Measurements from ENCODE around the gene DNAH7.

DNAH7 gene

DNA sequence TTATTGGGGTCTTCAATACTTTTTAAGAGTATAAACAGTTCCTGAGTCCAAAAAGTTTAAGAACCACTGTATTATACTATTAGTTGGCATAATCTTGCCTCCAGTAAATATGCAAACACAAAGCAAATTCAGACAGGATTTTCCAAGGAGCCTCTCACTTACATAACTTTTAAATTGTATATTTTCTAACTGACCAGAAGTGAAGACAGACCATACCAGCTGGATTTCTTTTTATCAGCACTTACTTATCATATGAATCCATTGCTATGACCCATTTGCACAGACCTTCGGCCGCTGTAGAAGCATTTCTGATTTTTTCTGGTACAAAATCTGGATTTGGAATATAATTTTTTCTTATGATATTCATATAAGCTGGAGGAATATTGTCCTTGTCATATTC is 211.5 kb downstream of the DNAH7 start:
- no peak for DNase-seq

DNA sequence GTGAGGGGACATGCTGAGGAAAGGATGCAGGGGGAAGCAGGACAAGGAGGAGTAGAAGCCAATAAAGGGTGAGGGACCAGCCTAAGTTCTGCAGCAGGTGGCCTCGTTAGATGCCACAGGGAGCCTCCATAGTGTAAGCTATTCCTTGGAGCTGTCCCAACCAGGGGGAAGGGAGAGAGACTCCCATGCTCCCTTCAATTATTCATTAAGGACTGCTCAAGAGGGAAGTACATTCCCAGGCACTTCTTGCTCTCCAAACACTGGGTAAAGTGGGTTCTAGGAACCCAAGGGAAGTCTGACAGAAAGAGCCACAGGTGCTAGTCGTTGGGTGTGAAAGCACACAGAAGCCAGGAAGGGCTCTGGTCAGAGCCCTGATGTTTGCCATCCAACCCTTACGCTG is 217.9 kb downstream of the DNAH7 start:
- DNase-seq, result no peak

- DNase-seq, result no peak
These were observed 220.3 kb downstream of the DNAH7 start for GRCh38 chr2:195848119-195848899.

DNA sequence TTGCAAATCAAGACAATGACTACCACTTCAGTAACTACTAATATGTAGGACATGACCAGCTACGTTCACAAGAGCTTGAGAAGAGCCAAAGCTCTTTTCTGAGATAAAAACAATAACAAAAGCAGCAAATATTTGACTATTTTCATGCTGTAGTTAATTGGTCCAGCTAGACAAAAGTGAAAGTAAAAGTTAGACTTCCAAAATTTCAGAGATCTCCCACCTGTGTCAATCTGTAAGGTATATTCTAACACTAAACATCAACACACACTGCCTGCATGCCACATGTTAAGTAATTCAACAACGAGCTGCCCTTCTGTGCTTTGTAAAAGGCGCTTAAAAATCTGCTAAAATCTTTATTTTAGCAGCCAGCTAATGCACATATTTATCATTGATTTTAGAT is 225.7 kb downstream of the DNAH7 start:
- DNase-seq, result peak; percentile 2

- no peak for DNase-seq
These were observed 230.6 kb downstream of the DNAH7 start for GRCh38 chr2:195838002-195838401.

GRCh38 chr2:195836002-195836401 is 232.6 kb downstream of the DNAH7 start:
- no peak for DNase-seq

- no peak for DNase-seq
These were observed 233.8 kb downstream of the DNAH7 start for GRCh38 chr2:195834836-195835235.

- DNase-seq, result no peak
These were observed 237.4 kb downstream of the DNAH7 start for GRCh38 chr2:195830968-195831950.

- no peak for DNase-seq
These were observed 244.2 kb downstream of the DNAH7 start for GRCh38 chr2:195824478-195824877.

DNA sequence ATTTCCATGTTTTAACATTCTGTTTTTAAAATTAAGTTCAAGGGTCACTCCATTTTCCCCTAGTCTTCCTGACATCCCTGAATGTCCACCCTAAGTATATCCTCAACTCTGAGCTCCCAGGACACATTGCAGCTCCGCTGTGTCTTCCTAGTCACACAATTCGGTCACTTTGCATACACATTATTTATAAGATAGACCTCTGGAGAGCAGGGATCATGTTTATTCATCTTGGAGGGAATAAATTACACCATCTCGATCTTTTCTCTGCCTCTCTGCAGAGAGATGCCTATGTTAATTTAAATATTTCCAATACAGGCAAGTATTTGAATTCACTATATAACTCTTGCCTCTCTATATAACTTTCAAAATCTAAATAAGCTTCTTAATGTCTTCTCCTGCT is 245.4 kb downstream of the DNAH7 start:
- no peak for DNase-seq

- no peak for DNase-seq
These were observed 247.1 kb downstream of the DNAH7 start for GRCh38 chr2:195821566-195821932.

GRCh38 chr2:195820867-195821565 is 247.6 kb downstream of the DNAH7 start:
- DNase-seq, result no peak

DNA sequence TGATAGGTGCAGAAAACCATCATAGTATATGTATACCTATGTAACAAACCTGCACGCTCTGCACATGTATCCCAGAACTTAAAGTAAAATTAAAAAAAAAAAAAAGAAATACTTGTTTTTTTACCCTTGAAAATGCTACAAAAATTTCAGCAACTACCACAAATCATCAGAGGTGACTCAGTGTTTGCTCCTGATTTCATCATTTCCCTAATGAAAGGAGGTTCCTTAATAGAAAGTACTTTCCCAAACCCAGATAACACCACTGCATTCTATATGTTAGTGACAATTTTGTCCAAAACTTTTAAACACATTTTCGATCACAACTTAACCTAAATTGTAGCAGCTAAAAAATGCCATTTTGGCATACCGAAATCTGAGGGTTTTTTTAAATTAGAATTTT is 248.3 kb downstream of the DNAH7 start:
- DNase-seq, result no peak

DNA sequence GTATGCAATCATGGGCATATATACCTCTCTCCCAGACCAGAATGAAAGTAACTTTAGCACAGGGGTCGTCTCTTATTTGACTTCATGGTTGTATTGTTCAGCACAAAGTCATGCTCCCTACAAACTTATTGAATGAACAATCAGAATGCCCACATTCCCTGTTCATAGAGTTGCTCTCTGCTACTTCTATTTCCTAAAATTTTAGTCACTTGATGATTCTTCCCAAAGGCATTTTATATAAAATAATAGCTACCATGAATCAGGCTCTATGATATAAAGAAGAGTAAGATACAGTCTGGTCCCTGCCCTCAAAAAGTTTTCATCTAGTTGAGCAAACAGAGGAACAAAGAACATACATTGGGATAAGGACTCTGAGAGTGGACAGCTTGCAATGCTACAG is 249.4 kb downstream of the DNAH7 start:
- no peak for DNase-seq

DNA sequence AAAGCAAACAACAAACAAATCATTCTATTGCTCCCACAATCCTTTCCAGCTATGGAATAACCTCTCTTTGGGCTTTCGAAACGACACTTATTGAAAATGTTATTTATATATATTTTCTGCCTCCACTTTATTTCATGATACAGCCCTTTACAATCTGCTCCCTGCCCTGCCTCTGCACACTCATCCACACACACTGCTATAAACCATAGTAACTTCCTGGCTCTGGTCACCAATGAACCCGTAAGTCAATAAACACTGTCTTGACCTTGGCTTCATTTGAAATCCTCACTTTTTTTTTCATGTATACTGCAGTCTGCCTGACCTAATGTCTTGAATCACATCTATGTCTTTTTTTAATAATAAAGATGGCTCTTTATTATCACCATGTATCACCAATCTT is 250.1 kb downstream of the DNAH7 start:
- no peak for DNase-seq

DNA sequence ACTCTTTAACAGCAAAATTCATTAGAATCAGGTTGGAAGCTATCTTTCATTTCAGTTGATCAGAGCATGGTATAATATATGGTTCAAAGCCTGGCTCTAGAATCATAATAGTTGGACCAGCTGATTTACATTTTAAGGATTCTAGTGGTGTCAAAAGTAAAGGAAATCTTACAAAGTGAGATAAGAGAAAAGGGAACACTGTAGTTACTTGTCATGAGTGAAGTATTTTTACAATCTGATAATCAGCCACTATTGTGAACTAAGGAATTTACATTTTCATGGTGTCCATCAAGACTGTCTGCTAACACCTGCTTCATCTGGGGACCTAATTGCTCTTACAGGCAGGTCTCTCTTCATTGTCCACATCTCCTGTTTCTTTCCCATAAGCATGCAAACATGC is 250.5 kb downstream of the DNAH7 start:
- DNase-seq, result no peak

GRCh38 chr2:195815083-195815482 is 253.6 kb downstream of the DNAH7 start:
- DNase-seq, result no peak

GRCh38 chr2:195813421-195813820 is 255.2 kb downstream of the DNAH7 start:
- DNase-seq, result no peak

DNA sequence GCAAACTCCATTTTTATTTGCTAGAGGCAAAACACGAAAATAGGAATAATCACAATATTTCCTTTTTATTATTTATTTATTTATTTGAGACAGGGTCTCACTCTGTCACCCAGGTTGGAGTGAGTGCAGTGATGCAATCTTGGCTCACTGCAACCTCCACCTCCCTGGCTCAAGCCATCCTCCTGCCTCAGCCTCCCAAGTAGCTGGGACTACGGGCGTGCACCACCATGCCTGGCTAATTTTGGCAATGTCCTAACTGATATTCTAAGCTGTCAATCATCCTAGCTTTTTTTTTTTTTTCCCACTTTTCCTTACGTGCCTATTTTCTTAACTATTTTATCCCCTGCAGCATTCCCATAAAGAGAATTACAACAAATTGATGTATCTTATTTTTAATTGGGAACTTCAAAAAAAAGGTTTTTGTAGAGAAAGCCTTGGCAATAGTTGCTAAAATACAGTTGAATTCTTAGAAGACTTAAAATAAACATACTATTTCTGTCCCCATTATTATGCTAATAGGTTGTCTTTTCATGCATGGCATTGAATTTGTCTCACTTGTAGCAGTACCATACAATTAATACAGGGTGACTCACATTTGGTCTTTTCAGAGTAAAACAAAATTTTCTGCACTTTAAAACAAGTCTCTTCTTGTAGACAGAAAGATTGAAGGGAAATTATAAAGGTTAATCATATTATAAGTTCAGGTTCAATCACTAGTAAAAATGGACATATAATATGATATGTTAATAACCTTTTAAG is 258.1 kb downstream of the DNAH7 start:
- no peak for DNase-seq

DNA sequence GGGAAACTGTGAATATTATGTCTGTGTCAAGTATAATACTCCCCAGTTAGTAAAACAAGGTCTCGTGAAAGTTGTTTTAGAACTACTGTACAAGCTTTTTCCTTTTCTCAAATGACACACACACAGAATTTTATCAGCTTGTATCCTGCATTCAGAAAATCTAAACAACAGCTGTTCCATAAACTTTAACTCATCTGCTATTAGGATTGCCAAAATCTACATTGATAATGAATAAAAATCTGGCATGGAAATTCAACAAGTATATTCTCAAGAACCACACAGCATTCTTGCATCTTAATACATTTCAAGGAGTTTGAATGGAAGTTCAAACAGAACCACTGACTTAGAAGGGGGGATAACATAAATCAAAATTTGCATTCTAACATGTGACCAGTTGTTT is 260.4 kb downstream of the DNAH7 start:
- DNase-seq, result no peak

GRCh38 chr2:195805283-195805976 is 263.2 kb downstream of the DNAH7 start:
- DNase-seq, result no peak

- DNase-seq, result no peak
These were observed 272.8 kb downstream of the DNAH7 start for GRCh38 chr2:195795879-195796278.

Data from CD4-positive, alpha-beta T cell treated with Interleukin-12 subunit alpha and Interleukin-12 subunit beta, for 1 hour (primary cell).